HepG2 (cell line): ENCODE results near the gene BAMBI. TPM values are rescaled to one million over a fixed set of nuclear protein-coding genes. Genes with fewer than 3 reads are reported as not detected.

Experiments
- CCDC6 ChIP-seq: sonication (generic); formaldehyde crosslinking; IDR thresholded peaks from 2 replicates; pipeline ENCODE4 v1.8.1; 2022; ENCODE audit warnings: mild to moderate bottlenecking, missing genetic modification reagents, moderate library complexity
- DPF2 ChIP-seq: sonication (generic); formaldehyde crosslinking; IDR thresholded peaks from 2 replicates; pipeline ENCODE4 v1.4.0; 2020; ENCODE audit warnings: mild to moderate bottlenecking, low read depth, missing genetic modification reagents, borderline replicate concordance
- EHMT2 ChIP-seq: fragments of 200-600 bp; sonication (generic); IDR thresholded peaks from 2 replicates; pipeline ENCODE4 v1.7.0; 2017; ENCODE audit warnings: antibody characterized with exemption, low read depth, low read length, borderline replicate concordance
- ETV6 ChIP-seq: sonication (generic); formaldehyde crosslinking; conservative IDR thresholded peaks from 2 replicates; pipeline ENCODE4 v1.4.0; 2020; ENCODE audit warnings: missing genetic modification reagents
- FOXA3 ChIP-seq: IDR thresholded peaks from 2 replicates; pipeline ENCODE4 v1.6.1; 2016; ENCODE audit warnings: missing genetic modification reagents, missing compliant biosample characterization
- GATA4 ChIP-seq: sonication (generic); IDR thresholded peaks from 2 replicates; pipeline ENCODE4 v1.6.1; 2016; ENCODE audit warnings: antibody characterized with exemption, low read depth, borderline replicate concordance
- HNF1A ChIP-seq, 2 experiments: sonication (generic) in 1 of 2; formaldehyde crosslinking in 1 of 2; IDR thresholded peaks; 2 replicates each; pipeline versions ENCODE4 v1.4.0 to v1.6.1; 2016 to 2020; ENCODE audit warnings: borderline replicate concordance in 1 of 2, low read depth in 1 of 2, mild to moderate bottlenecking in 1 of 2, missing genetic modification reagents in 1 of 2
- KDM5A ChIP-seq: fragments of 200-600 bp; sonication (generic); IDR thresholded peaks from 2 replicates; pipeline ENCODE4 v1.7.0; 2018; ENCODE audit warnings: antibody characterized with exemption, mild to moderate bottlenecking, low read length, borderline replicate concordance
- MEIS2 ChIP-seq: sonication (generic); formaldehyde crosslinking; IDR thresholded peaks from 2 replicates; pipeline ENCODE4 v1.9.0; 2021; ENCODE audit warnings: mild to moderate bottlenecking, missing genetic modification reagents
- MIER3 ChIP-seq: IDR thresholded peaks from 2 replicates; pipeline ENCODE4 v1.6.1; 2016; ENCODE audit warnings: missing compliant biosample characterization, borderline replicate concordance
- MZF1 ChIP-seq: sonication (generic); formaldehyde crosslinking; IDR thresholded peaks from 2 replicates; pipeline ENCODE4 v1.8.1; 2023; ENCODE audit warnings: mild to moderate bottlenecking, missing genetic modification reagents, borderline replicate concordance
- NCOA1 ChIP-seq: sonication (generic); formaldehyde crosslinking; IDR thresholded peaks from 2 replicates; pipeline ENCODE4 v1.9.0; 2021; ENCODE audit warnings: missing genetic modification reagents
- PHF20 ChIP-seq: sonication (generic); formaldehyde crosslinking; IDR thresholded peaks from 2 replicates; pipeline ENCODE4 v1.5.0; 2020; ENCODE audit warnings: mild to moderate bottlenecking, missing genetic modification reagents
- PRDM10 ChIP-seq: sonication (generic); formaldehyde crosslinking; IDR thresholded peaks from 2 replicates; pipeline ENCODE4 v1.4.0; 2020; ENCODE audit warnings: low read depth, missing genetic modification reagents
- SMAD1 ChIP-seq: sonication (generic); formaldehyde crosslinking; IDR thresholded peaks from 2 replicates; pipeline ENCODE4 v1.4.0; 2020; ENCODE audit warnings: missing genetic modification reagents, low read depth, mild to moderate bottlenecking, borderline replicate concordance
- SMARCE1 ChIP-seq: fragments of 450-650 bp; IDR thresholded peaks from 2 replicates; pipeline ENCODE4 v1.6.1; 2017; ENCODE audit warnings: borderline replicate concordance
- SPEN ChIP-seq: sonication (generic); formaldehyde crosslinking; IDR thresholded peaks from 2 replicates; pipeline ENCODE4 v1.5.1; 2020; ENCODE audit warnings: low read depth, mild to moderate bottlenecking, missing genetic modification reagents
- TAF15 ChIP-seq: fragments of 200-400 bp; formaldehyde crosslinking; IDR thresholded peaks from one replicate; pipeline ENCODE4 v1.6.1; 2018; ENCODE audit warnings: mild to moderate bottlenecking, low read depth, low read length; ENCODE audit not compliant: poor library complexity, severe bottlenecking
- ZFP37 ChIP-seq: sonication (generic); formaldehyde crosslinking; IDR thresholded peaks from 2 replicates; pipeline ENCODE4 v1.4.0; 2020; ENCODE audit warnings: missing genetic modification reagents, borderline replicate concordance
- ZNF224 ChIP-seq: sonication (generic); formaldehyde crosslinking; IDR thresholded peaks from 2 replicates; pipeline ENCODE4 v1.5.0; 2020; ENCODE audit warnings: mild to moderate bottlenecking, missing genetic modification reagents
- ZNF24 ChIP-seq: fragments of 450-650 bp; IDR thresholded peaks from 2 replicates; pipeline ENCODE4 v1.6.1; 2017; ENCODE audit warnings: antibody characterized with exemption, mild to moderate bottlenecking
- ZNF331 ChIP-seq: sonication (generic); formaldehyde crosslinking; IDR thresholded peaks from 2 replicates; pipeline ENCODE4 v1.4.0; 2020; ENCODE audit warnings: missing genetic modification reagents
- ZNF563 ChIP-seq: sonication (generic); formaldehyde crosslinking; IDR thresholded peaks from 2 replicates; pipeline ENCODE4 v1.8.0; 2022; ENCODE audit warnings: mild to moderate bottlenecking, moderate library complexity, missing genetic modification reagents
- polyA plus RNA-seq, 8 experiments: library from polyadenylated mRNA; depleted of rRNA in 3 of 8; stranded (reverse) in 7 of 8; unstranded in 1 of 8; fragments of >200 nt; fragmentation: Illumina TruSeq in 4 of 8; extraction: Trizol in 4 of 8; gene quantifications; 2 replicates each; pipeline versions ENCODE4 v1.2.1 to v1.2.3, GENCODE V29; 2011 to 2016; ENCODE audit warnings: low read depth in 4 of 8, missing spikeins in 1 of 8, mixed read lengths in 1 of 8; ENCODE audit not compliant: insufficient read depth in 1 of 8
- total RNA-seq, 5 experiments: library from RNA; depleted of rRNA; stranded (reverse); fragments of >200 nt; fragmentation: Illumina TruSeq; extraction: Trizol; gene quantifications; 2 replicates each; pipeline ENCODE4 v1.2.3, GENCODE V29; 2016; ENCODE audit warnings: low read depth in 1 of 5

Gene BAMBI
- total and polyA plus RNA-seq, 2 of the 13 experiments (the other 11 are each of a cell fraction or from before 2014, with no cell fraction given), result 12.0 to 23.6 TPM

GRCh38 chr10:28722065-28722803 lies 44.9 kb downstream of the BAMBI start (continued):
- no peak for TF ChIP-seq PHF20 (CRISPR knock-in tag)
- no peak for TF ChIP-seq EHMT2
- TF ChIP-seq CCDC6 (CRISPR knock-in tag), result no peak
- no peak for TF ChIP-seq ETV6
- no peak for TF ChIP-seq FOXA3
- TF ChIP-seq ZNF224 (CRISPR knock-in tag), result no peak
- TF ChIP-seq TAF15, result no peak
- no peak for TF ChIP-seq ZNF563 (CRISPR knock-in tag)
- TF ChIP-seq KDM5A, result no peak
- TF ChIP-seq SMAD1 (CRISPR knock-in tag), result peak; percentile 71; the same call in 1 of the 2 replicates
- TF ChIP-seq HNF1A (IDR thresholded peaks at IDR 0.05; ENCODE audit: low read depth), result no peak
- no peak for TF ChIP-seq HNF1A (CRISPR knock-in tag; IDR thresholded peaks at IDR 0.05; ENCODE audit: borderline replicate concordance)
- TF ChIP-seq MIER3, result no peak
- TF ChIP-seq DPF2, result no peak
- no peak for TF ChIP-seq GATA4
- TF ChIP-seq NCOA1 (CRISPR knock-in tag), result no peak
- TF ChIP-seq SPEN (CRISPR knock-in tag), result no peak; the same call in 1 of the 2 replicates
- 0 out of 2 replicates have a peak, but pooled peaks have one; percentile 29 for TF ChIP-seq ZFP37 (CRISPR knock-in tag)
- no peak for TF ChIP-seq ZNF24
- no peak for TF ChIP-seq MZF1 (CRISPR knock-in tag)
- no peak for TF ChIP-seq SMARCE1
- 0 out of 2 replicates have a peak, but pooled peaks have one; percentile 46 for TF ChIP-seq MEIS2 (CRISPR knock-in tag)
- TF ChIP-seq PRDM10 (CRISPR knock-in tag), result no peak
- TF ChIP-seq ZNF331 (CRISPR knock-in tag), result no peak
